Type B pancreatic cell (in vitro differentiated cells): ENCODE measurements around the gene RAB20. TPM values are rescaled to one million over a fixed set of nuclear protein-coding genes. Genes with fewer than 3 reads are reported as not detected.

ENCODE experiments used
- DNase-seq: peaks from one replicate; pipeline ENCODE4 v3.0.0; 2021; ENCODE audit warnings: mixed read lengths; ENCODE audit not compliant: unreplicated experiment; ENCODE audit errors: extremely low spot score
- H3K27ac Mint-ChIP-seq: 2 replicates; pipeline ENCODE4 v1.8.0; 2021; ENCODE audit warnings: mild to moderate bottlenecking, mixed read lengths
- H3K27me3 Mint-ChIP-seq: 2 replicates; pipeline ENCODE4 v1.8.0; 2021; ENCODE audit warnings: mixed read lengths
- H3K36me3 Mint-ChIP-seq: 2 replicates; pipeline ENCODE4 v1.8.0; 2021; ENCODE audit warnings: mixed read lengths
- H3K4me1 Mint-ChIP-seq: one replicate; pipeline ENCODE4 v1.8.0; 2021; ENCODE audit warnings: mixed read lengths; ENCODE audit not compliant: unreplicated experiment
- H3K4me3 Mint-ChIP-seq: 2 replicates; pipeline ENCODE4 v1.8.0; 2021; ENCODE audit warnings: mild to moderate bottlenecking, mixed read lengths
- H3K9me3 Mint-ChIP-seq: 2 replicates; pipeline ENCODE4 v1.8.0; 2021; ENCODE audit warnings: mixed read lengths
- CTCF ChIP-seq: fragments of 200-600 bp; sonication (generic); conservative IDR thresholded peaks from 2 replicates; pipeline ENCODE4 v1.5.0; 2021; ENCODE audit warnings: antibody characterized with exemption, mild to moderate bottlenecking
- total RNA-seq: library from RNA; stranded (reverse); gene quantifications from 2 replicates; pipeline ENCODE4 v1.2.1, GENCODE V29; 2021; ENCODE audit warnings: low replicate concordance

The RAB20 gene
- total RNA-seq, 1 donor from 2014 or later, result 6.4 TPM

- Mint-ChIP-seq H3K36me3 (no peaks in the 10 kb centered on the region), H3K27me3 (no peaks in the 10 kb centered on the region), H3K4me3 (no peak overlapping the region), H3K9me3 (no peaks in the 10 kb centered on the region), H3K27ac (no peak overlapping the region), H3K4me1 (peaks cover 9% of the 10 kb centered on the region)
- DNase-seq, result no peak
- no peak for TF ChIP-seq CTCF
Observed at GRCh38 chr13:110521296-110521680, 40.2 kb downstream of the RAB20 start.

- Mint-ChIP-seq H3K27me3 (no peaks in the 10 kb centered on the region), H3K27ac (no peak overlapping the region), H3K9me3 (no peaks in the 10 kb centered on the region), H3K36me3 (no peaks in the 10 kb centered on the region), H3K4me1 (peaks cover 9% of the 10 kb centered on the region), H3K4me3 (no peak overlapping the region)
- DNase-seq, result no peak
- no peak for TF ChIP-seq CTCF
Observed at GRCh38 chr13:110520431-110521295, 40.9 kb downstream of the RAB20 start.

GRCh38 chr13:110519506-110519905, 42.0 kb downstream of the RAB20 start:
- Mint-ChIP-seq H3K4me1 (no peaks in the 10 kb centered on the region), H3K27ac (no peak overlapping the region)

GRCh38 chr13:110519046-110519445, 42.5 kb downstream of the RAB20 start:
- no peak for DNase-seq
- Mint-ChIP-seq H3K9me3 (no peaks in the 10 kb centered on the region), H3K4me3 (no peak overlapping the region), H3K27ac (no peak overlapping the region), H3K36me3 (peaks cover 3% of the 10 kb centered on the region), H3K27me3 (no peaks in the 10 kb centered on the region), H3K4me1 (no peaks in the 10 kb centered on the region)
- TF ChIP-seq CTCF, result no peak

More at GRCh38 chr13:110519506-110519905, 42.0 kb downstream of the RAB20 start:
- TF ChIP-seq CTCF, result no peak
- Mint-ChIP-seq H3K9me3 (no peaks in the 10 kb centered on the region), H3K36me3 (no peaks in the 10 kb centered on the region), H3K4me3 (no peak overlapping the region), H3K27me3 (no peaks in the 10 kb centered on the region)
- DNase-seq, result no peak

- H3K4me1 Mint-ChIP-seq, result no peaks in the 10 kb centered on the region
Observed at GRCh38 chr13:110518571-110518970, 43.0 kb downstream of the RAB20 start.

More at GRCh38 chr13:110518571-110518970, 43.0 kb downstream of the RAB20 start:
- H3K9me3 Mint-ChIP-seq, result no peaks in the 10 kb centered on the region
- TF ChIP-seq CTCF, result no peak
- no peak overlapping the region for H3K4me3 Mint-ChIP-seq
- H3K36me3 Mint-ChIP-seq, result peaks cover 3% of the 10 kb centered on the region
- H3K27ac Mint-ChIP-seq, result no peak overlapping the region
- H3K27me3 Mint-ChIP-seq, result no peaks in the 10 kb centered on the region
- DNase-seq, result no peak
